HCT116 (cell line): ENCODE results near the gene TMIGD2. TPM values are rescaled to one million over a fixed set of nuclear protein-coding genes. Genes with fewer than 3 reads are reported as not detected.

Experiments used
- ATAC-seq: fragments of 200-7000 bp; cut with Tn5 transposase; 2 replicates; pipeline ENCODE4 v1.9.1; 2020; ENCODE audit warnings: mild to moderate bottlenecking, moderate library complexity
- BruUV-seq: library from RNA; stranded (reverse); fragments of 400-500 nt; replicated peaks from 2 replicates; lab custom pipeline; 2021; lab: Mats Ljungman, UMichigan
- CTCF ChIA-PET: fragments of 300-600 bp; sonication (Branson Sonifier 250); formaldehyde crosslinking; loops from one replicate; lab custom pipeline; 2021; ENCODE audit warnings: antibody characterized with exemption; lab: Charles Lee
- POLR2A ChIA-PET: fragments of 300-600, 350-600 bp; sonication (Branson Sonifier 250); formaldehyde crosslinking; loops from one replicate; lab custom pipeline; 2021; ENCODE audit warnings: antibody characterized with exemption; lab: Charles Lee
- RAD21 ChIA-PET, 2 experiments: fragments of 300-600 bp; sonication (Branson Sonifier 250); formaldehyde crosslinking; loops; one replicate each; lab custom pipeline; 2023; ENCODE audit warnings: low total read pairs in 2 of 2; ENCODE audit not compliant: uncharacterized antibody in 2 of 2, unreplicated experiment in 2 of 2, low non-redundant PET in 1 of 2; lab: Charles Lee
- DNase-seq: peaks from one replicate; pipeline ENCODE4 v3.0.0-alpha.2; 2010; ENCODE audit warnings: low read depth, low spot score
- H2AFZ ChIP-seq: fragments of 200-600 bp; shearing (Covaris generic), sonication (generic); 2 replicates; pipeline ENCODE4 v1.6.1; 2017; ENCODE audit warnings: low read depth, mixed run types, mixed read lengths, antibody characterized with exemption, low read length; ENCODE audit not compliant: poor library complexity, severe bottlenecking
- H3K27ac ChIP-seq: 2 replicates; pipeline ENCODE4 v1.5.1; 2012; ENCODE audit warnings: low read depth, low read length
- H3K27me3 ChIP-seq: fragments of 200-600 bp; sonication (generic); 2 replicates; pipeline ENCODE4 v1.6.1; 2016; ENCODE audit warnings: mixed run types, low read length, mixed read lengths; ENCODE audit not compliant: insufficient read depth
- H3K36me3 ChIP-seq, 2 experiments: fragments of 200-500 bp in 1 of 2; fragments of 200-600 bp in 1 of 2; sonication (Bioruptor generic) in 1 of 2; sonication (generic) in 1 of 2; 2 replicates each; pipeline versions ENCODE4 v1.5.1 to v1.6.1; 2014 to 2016; ENCODE audit warnings: low read length in 2 of 2, inconsistent platforms in 1 of 2, mixed read lengths in 1 of 2, mixed run types in 1 of 2; ENCODE audit not compliant: insufficient read depth in 2 of 2, control insufficient read depth in 1 of 2
- H3K4me1 ChIP-seq, 2 experiments: fragments of 200-600 bp in 1 of 2; sonication (generic) in 1 of 2; 2 replicates each; pipeline versions ENCODE4 v1.5.1 to v1.6.1; 2012 to 2017; ENCODE audit warnings: low read length in 2 of 2, inconsistent platforms in 1 of 2, mild to moderate bottlenecking in 1 of 2, mixed read lengths in 1 of 2, mixed run types in 1 of 2, moderate library complexity in 1 of 2; ENCODE audit not compliant: insufficient read depth in 2 of 2, control insufficient read depth in 1 of 2
- H3K4me2 ChIP-seq: fragments of 200-600 bp; sonication (generic); 2 replicates; pipeline ENCODE4 v1.6.1; 2017; ENCODE audit warnings: mixed run types, low read length, mixed read lengths
- H3K4me3 ChIP-seq, 2 experiments: fragments of 200-600 bp in 1 of 2; sonication (generic) in 1 of 2; replicated peaks in 1 of 2; 2 replicates each; pipeline ENCODE4 v1.5.1; 2011 to 2016; ENCODE audit warnings: low read length in 2 of 2, control low read depth in 1 of 2, low read depth in 1 of 2, mild to moderate bottlenecking in 1 of 2, mixed read lengths in 1 of 2, mixed run types in 1 of 2
- H3K79me2 ChIP-seq: fragments of 200-600 bp; sonication (generic); 2 replicates; pipeline ENCODE4 v1.6.1; 2017; ENCODE audit warnings: mild to moderate bottlenecking, mixed run types, low read length, moderate library complexity, mixed read lengths; ENCODE audit not compliant: insufficient read depth
- H3K9ac ChIP-seq: fragments of 200-600 bp; sonication (generic); 2 replicates; pipeline ENCODE4 v1.6.1; 2016; ENCODE audit warnings: low read length, mixed read lengths
- H3K9me2 ChIP-seq: fragments of 200-600 bp; sonication (generic), shearing (Covaris generic); 2 replicates; pipeline ENCODE4 v1.6.1; 2017; ENCODE audit warnings: mixed run types, mild to moderate bottlenecking, moderate library complexity; ENCODE audit not compliant: insufficient read depth
- H3K9me3 ChIP-seq, 2 experiments: fragments of 200-500 bp in 1 of 2; fragments of 200-600 bp in 1 of 2; sonication (Bioruptor generic) in 1 of 2; sonication (generic) in 1 of 2; 2 replicates each; pipeline ENCODE4 v1.6.1; 2014 to 2017; ENCODE audit warnings: low read length in 2 of 2, mixed read lengths in 2 of 2, inconsistent platforms in 1 of 2, low read depth in 1 of 2, mild to moderate bottlenecking in 1 of 2, mixed run types in 1 of 2, moderate library complexity in 1 of 2; ENCODE audit not compliant: control insufficient read depth in 1 of 2, insufficient read depth in 1 of 2
- H4K20me1 ChIP-seq: fragments of 200-600 bp; sonication (generic), shearing (Covaris generic); 2 replicates; pipeline ENCODE4 v1.6.1; 2017; ENCODE audit warnings: mixed run types, mild to moderate bottlenecking, moderate library complexity; ENCODE audit not compliant: insufficient read depth
- ATF3 ChIP-seq: IDR thresholded peaks from 2 replicates; pipeline ENCODE4 v1.6.1; 2012
- EGR1 ChIP-seq: IDR thresholded peaks from 2 replicates; pipeline ENCODE4 v1.6.1; 2012; ENCODE audit warnings: low read depth
- FOSL1 ChIP-seq: IDR thresholded peaks from 2 replicates; pipeline ENCODE4 v1.6.1; 2012; ENCODE audit warnings: low read depth
- JUND ChIP-seq: IDR thresholded peaks from 2 replicates; pipeline ENCODE4 v1.6.1; 2012
- MAX ChIP-seq: IDR thresholded peaks from 2 replicates; pipeline ENCODE4 v1.6.1; 2012
- POLR2A ChIP-seq: IDR thresholded peaks from 2 replicates; pipeline ENCODE4 v1.7.0; 2011; ENCODE audit warnings: borderline replicate concordance; ENCODE audit not compliant: insufficient read depth, insufficient read length; ENCODE audit errors: extremely low read depth
- RAD21 ChIP-seq: IDR thresholded peaks from 2 replicates; pipeline ENCODE4 v1.6.1; 2012; ENCODE audit warnings: low read depth, mild to moderate bottlenecking
- SP1 ChIP-seq: IDR thresholded peaks from 2 replicates; pipeline ENCODE4 v1.6.1; 2012; ENCODE audit warnings: low read depth
- YY1 ChIP-seq: IDR thresholded peaks from 2 replicates; pipeline ENCODE4 v1.6.1; 2011; ENCODE audit warnings: low read length, low read depth, moderate library complexity, mild to moderate bottlenecking; ENCODE audit not compliant: insufficient replicate concordance; ENCODE audit errors: extremely low read depth
- ZBTB33 ChIP-seq: IDR thresholded peaks from 2 replicates; pipeline ENCODE4 v1.6.1; 2011; ENCODE audit warnings: mild to moderate bottlenecking, low read length, moderate library complexity; ENCODE audit not compliant: insufficient replicate concordance; ENCODE audit errors: extremely low read depth
- ZFX ChIP-seq: fragments of 450-650 bp; IDR thresholded peaks from 2 replicates; pipeline ENCODE4 v1.6.1; 2017
- ZNF274 ChIP-seq: fragments of 200-500 bp; sonication (Bioruptor generic); IDR thresholded peaks from 2 replicates; pipeline ENCODE4 v1.6.1; 2014; ENCODE audit warnings: mild to moderate bottlenecking, low read depth, low read length, inconsistent platforms
- intact Hi-C: fragments of 100-400 bp; cut with micrococcal nuclease; formaldehyde crosslinking; loops from 2 replicates; pipeline ENCODE4 v1.10.0; 2022
- total RNA-seq: library from RNA; stranded (reverse); gene quantifications from one replicate; pipeline ENCODE4 v1.2.1, GENCODE V29; 2021; ENCODE audit not compliant: unreplicated experiment

TMIGD2 gene
- total RNA-seq, 1 experiment from 2014 or later: not detected

GRCh38 chr19:4298810-4299550, 3.2 kb downstream of the TMIGD2 start:
- H3K4me1 ChIP-seq: peaks cover 0 to under 1% of the 10 kb centered on the region in 2 experiments; a peak in 1 of 4 replicates

More at GRCh38 chr19:4298810-4299550, 3.2 kb downstream of the TMIGD2 start:
- DNase-seq (no peak), ATAC-seq (no peak)
- H3K4me3 ChIP-seq: no peak overlapping the region
- no peak overlapping the region for H3K27ac ChIP-seq
- ChIA-PET RAD21 (no interaction called here), POLR2A (no interaction called here), CTCF (no interaction called here)
- H3K79me2 ChIP-seq: no peaks in the 10 kb centered on the region
- TF ChIP-seq MAX (no peak), FOSL1 (no peak), YY1 (no peak), ZNF274 (no peak), ZFX (no peak), POLR2A (no peak), SP1 (no peak), ZBTB33 (no peak), RAD21 (no peak), JUND (no peak), ATF3 (no peak), EGR1 (no peak)
- no peaks in the 10 kb centered on the region for H3K9me2 ChIP-seq
- no peaks in the 10 kb centered on the region for H3K27me3 ChIP-seq
- H4K20me1 ChIP-seq: no peaks in the 10 kb centered on the region
- BruUV-seq: no TSS peak
- H3K9me3 ChIP-seq: no peaks in the 10 kb centered on the region
- H3K4me2 ChIP-seq: no peak overlapping the region
- H3K9ac ChIP-seq: no peak overlapping the region
- intact Hi-C loops: no loop called here
- no peak overlapping the region for H2AFZ ChIP-seq
- no peaks in the 10 kb centered on the region for H3K36me3 ChIP-seq
